Type B pancreatic cell (in vitro differentiated cells): ENCODE results near the gene E2F4. TPM values are rescaled to one million over a fixed set of nuclear protein-coding genes. Genes with fewer than 3 reads are reported as not detected.

Experiments
- DNase-seq: peaks from one replicate; pipeline ENCODE4 v3.0.0; 2021; ENCODE audit warnings: mixed read lengths; ENCODE audit not compliant: unreplicated experiment; ENCODE audit errors: extremely low spot score
- H3K27ac Mint-ChIP-seq: 2 replicates; pipeline ENCODE4 v1.8.0; 2021; ENCODE audit warnings: mild to moderate bottlenecking, mixed read lengths
- H3K27me3 Mint-ChIP-seq: 2 replicates; pipeline ENCODE4 v1.8.0; 2021; ENCODE audit warnings: mixed read lengths
- H3K36me3 Mint-ChIP-seq: 2 replicates; pipeline ENCODE4 v1.8.0; 2021; ENCODE audit warnings: mixed read lengths
- H3K4me1 Mint-ChIP-seq: one replicate; pipeline ENCODE4 v1.8.0; 2021; ENCODE audit warnings: mixed read lengths; ENCODE audit not compliant: unreplicated experiment
- H3K4me3 Mint-ChIP-seq: 2 replicates; pipeline ENCODE4 v1.8.0; 2021; ENCODE audit warnings: mild to moderate bottlenecking, mixed read lengths
- H3K9me3 Mint-ChIP-seq: 2 replicates; pipeline ENCODE4 v1.8.0; 2021; ENCODE audit warnings: mixed read lengths
- total RNA-seq: library from RNA; stranded (reverse); gene quantifications from 2 replicates; pipeline ENCODE4 v1.2.1, GENCODE V29; 2021; ENCODE audit warnings: low replicate concordance
- TF ChIP-seq, protein P1 (sequence below): fragments of 200-600 bp; sonication (generic); conservative IDR thresholded peaks from 2 replicates; pipeline ENCODE4 v1.5.0; 2021; ENCODE audit warnings: antibody characterized with exemption, mild to moderate bottlenecking

E2F4 gene
- total RNA-seq, 1 donor from 2014 or later = 84.5 TPM

DNA sequence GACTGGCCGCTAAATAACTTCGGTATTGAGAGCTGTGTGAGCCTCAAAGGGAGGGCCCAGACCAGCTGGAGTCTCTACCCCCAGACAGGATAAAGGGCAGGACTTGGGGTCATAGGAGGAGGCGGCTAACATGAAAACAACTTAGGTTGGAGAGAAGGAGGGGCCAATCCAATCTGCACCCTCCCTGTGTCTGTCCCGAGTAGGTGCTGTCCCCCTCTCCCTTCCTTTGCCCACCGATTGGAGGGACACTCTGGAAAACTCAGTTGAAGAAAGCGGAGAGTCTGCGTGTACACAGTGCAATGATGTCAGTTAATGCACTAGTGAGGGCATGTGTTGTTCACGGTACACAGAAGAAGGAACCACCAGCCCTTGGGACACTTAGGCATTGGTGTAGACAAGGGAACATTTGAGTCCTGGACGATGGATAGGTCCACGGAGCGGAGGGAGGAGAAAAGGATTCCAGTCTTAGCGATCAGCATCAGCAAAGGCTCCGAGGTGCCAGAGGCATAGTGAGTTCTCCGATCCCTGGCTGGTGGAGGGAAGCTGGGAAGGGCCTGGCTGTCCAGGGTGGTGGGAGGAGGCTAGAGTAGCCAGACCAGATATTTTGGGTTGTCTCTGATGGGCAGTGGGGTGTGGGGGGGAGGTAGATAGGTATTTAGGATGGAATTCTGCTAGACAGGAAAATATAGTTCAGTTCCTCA is 20.9 kb upstream of the E2F4 start:
- peaks cover 81% of the 10 kb centered on the region for H3K27me3 Mint-ChIP-seq
- TF ChIP-seq, protein P1, sequence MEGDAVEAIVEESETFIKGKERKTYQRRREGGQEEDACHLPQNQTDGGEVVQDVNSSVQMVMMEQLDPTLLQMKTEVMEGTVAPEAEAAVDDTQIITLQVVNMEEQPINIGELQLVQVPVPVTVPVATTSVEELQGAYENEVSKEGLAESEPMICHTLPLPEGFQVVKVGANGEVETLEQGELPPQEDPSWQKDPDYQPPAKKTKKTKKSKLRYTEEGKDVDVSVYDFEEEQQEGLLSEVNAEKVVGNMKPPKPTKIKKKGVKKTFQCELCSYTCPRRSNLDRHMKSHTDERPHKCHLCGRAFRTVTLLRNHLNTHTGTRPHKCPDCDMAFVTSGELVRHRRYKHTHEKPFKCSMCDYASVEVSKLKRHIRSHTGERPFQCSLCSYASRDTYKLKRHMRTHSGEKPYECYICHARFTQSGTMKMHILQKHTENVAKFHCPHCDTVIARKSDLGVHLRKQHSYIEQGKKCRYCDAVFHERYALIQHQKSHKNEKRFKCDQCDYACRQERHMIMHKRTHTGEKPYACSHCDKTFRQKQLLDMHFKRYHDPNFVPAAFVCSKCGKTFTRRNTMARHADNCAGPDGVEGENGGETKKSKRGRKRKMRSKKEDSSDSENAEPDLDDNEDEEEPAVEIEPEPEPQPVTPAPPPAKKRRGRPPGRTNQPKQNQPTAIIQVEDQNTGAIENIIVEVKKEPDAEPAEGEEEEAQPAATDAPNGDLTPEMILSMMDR = no peak

DNA sequence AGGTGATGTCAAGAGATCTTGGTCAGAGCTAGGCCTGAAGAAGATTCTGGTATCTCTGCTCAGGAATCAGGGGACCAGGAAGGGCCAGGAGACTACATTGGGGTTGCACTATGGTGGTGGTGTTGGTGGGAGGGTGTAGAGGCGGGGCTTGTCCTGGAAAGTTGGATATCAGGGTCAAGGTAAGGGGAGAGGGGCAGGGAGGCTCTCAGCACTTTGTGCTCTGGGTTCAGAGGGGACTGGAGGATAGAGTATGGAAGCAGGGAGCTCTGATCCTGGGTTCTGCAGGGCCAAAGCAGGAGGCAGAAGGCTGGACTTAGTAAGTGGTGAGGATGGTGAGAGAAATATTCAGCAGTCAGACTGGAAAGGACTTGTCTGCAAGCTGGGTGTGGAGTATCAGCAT is 18.6 kb upstream of the E2F4 start:
- DNase-seq = no peak
- Mint-ChIP-seq H3K9me3 (no peaks in the 10 kb centered on the region), H3K4me1 (peaks cover 29% of the 10 kb centered on the region), H3K27me3 (peaks cover 70% of the 10 kb centered on the region), H3K36me3 (peaks cover 8% of the 10 kb centered on the region), H3K4me3 (peak overlapping the region; percentile 88), H3K27ac (peak overlapping the region; percentile 94)
- TF ChIP-seq, protein P1 = no peak

More for the DNA sequence above, 20.9 kb upstream of the E2F4 start:
- Mint-ChIP-seq H3K36me3 (no peaks in the 10 kb centered on the region), H3K4me1 (peaks cover 24% of the 10 kb centered on the region), H3K4me3 (peak overlapping the region; percentile 88), H3K9me3 (no peaks in the 10 kb centered on the region), H3K27ac (peak overlapping the region; percentile 88)
- no peak for DNase-seq

DNA sequence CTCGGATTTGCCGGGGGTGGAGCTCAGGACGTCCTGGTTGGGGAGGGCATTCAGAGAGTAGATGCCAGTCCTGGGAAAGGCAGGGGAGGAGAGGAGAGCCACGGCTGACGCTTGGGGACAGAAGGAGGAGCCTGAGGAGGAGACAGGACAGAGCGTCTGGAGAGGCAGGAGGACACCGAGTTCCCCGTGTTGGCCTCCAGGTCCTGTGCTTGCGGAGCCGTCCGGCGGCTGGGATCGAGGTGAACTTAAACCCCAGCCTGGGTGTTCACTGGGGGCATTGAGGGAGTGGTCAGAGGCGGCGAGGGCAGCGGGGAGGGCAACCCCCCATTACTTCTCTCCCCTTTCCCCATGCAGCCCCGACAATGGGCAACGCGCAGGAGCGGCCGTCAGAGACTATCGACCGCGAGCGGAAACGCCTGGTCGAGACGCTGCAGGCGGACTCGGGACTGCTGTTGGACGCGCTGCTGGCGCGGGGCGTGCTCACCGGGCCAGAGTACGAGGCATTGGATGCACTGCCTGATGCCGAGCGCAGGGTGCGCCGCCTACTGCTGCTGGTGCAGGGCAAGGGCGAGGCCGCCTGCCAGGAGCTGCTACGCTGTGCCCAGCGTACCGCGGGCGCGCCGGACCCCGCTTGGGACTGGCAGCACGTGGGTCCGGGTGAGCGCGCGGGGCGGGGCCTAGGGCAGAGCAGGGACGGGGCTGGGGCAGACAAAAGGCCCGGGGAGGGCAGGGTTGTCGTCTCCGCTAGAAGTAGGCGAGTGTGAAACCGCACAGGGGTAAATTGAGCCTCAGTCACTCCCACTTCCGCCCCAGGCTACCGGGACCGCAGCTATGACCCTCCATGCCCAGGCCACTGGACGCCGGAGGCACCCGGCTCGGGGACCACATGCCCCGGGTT is 17.9 kb upstream of the E2F4 start:
- Mint-ChIP-seq H3K27ac (peak overlapping the region; percentile 94), H3K4me3 (peak overlapping the region; percentile 88), H3K4me1 (peaks cover 29% of the 10 kb centered on the region), H3K36me3 (peaks cover 8% of the 10 kb centered on the region), H3K9me3 (no peaks in the 10 kb centered on the region), H3K27me3 (peaks cover 69% of the 10 kb centered on the region)
- no peak for DNase-seq
- TF ChIP-seq, protein P1 = peak; percentile 36

DNA sequence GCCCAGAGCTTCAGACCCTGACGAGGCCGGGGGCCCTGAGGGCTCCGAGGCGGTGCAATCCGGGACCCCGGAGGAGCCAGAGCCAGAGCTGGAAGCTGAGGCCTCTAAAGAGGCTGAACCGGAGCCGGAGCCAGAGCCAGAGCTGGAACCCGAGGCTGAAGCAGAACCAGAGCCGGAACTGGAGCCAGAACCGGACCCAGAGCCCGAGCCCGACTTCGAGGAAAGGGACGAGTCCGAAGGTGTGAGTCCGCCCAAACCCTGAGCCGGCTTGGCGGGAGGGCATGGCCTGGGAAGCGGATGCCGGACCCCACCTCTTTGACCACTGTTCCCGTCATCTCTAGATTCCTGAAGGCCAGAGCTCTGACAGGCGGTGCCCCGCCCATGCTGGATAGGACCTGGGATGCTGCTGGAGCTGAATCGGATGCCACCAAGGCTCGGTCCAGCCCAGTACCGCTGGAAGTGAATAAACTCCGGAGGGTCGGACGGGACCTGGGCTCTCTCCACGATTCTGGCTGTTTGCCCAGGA is 17.2 kb upstream of the E2F4 start:
- peak overlapping the region; percentile 64 for H3K4me3 Mint-ChIP-seq
- no peak for DNase-seq
- H3K9me3 Mint-ChIP-seq = no peaks in the 10 kb centered on the region
- H3K27ac Mint-ChIP-seq = no peak overlapping the region
- TF ChIP-seq, protein P1 = no peak
- H3K36me3 Mint-ChIP-seq = peaks cover 8% of the 10 kb centered on the region
- H3K4me1 Mint-ChIP-seq = peaks cover 28% of the 10 kb centered on the region
- peaks cover 62% of the 10 kb centered on the region for H3K27me3 Mint-ChIP-seq

DNA sequence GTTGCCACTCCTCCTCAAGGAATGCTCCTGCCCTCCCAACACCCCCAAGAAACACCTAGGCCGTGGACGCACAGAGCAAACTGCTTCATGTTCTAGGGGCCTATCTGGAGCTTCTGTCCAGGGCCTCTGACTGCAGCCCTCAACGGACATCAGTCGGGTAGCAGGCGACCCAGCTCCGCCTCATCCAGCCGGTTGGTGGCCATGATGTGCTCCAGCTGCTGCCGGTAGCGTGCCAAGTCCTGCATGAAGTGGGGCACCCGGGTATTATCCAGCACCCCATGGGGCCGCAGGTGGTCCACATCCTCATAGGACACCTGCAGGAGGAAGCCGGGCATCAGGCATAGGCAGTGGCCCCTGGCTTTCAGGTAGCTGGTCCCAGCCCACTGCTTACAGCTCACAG is 15.3 kb upstream of the E2F4 start:
- Mint-ChIP-seq H3K4me3 (peak overlapping the region; percentile 5), H3K27ac (no peak overlapping the region), H3K4me1 (peaks cover 15% of the 10 kb centered on the region), H3K27me3 (peaks cover 46% of the 10 kb centered on the region), H3K36me3 (peaks cover 8% of the 10 kb centered on the region), H3K9me3 (no peaks in the 10 kb centered on the region)
- no peak for DNase-seq
- TF ChIP-seq, protein P1 = no peak
